Measurements from ENCODE around the gene GTF2B.

- TF ChIP-seq POLR2A (IDR thresholded peaks at IDR 0.05; ENCODE audit: low read length) (no peak), GATA1 (IDR thresholded peaks at IDR 0.05; ENCODE audit: low read depth, low read length) (no peak)
Measured at GRCh38 chr1:88873737-88874349, 17.5 kb downstream of the GTF2B start.

Data from erythroblast (primary cell).